ENCODE data around the gene SESN3. TPM values are rescaled to one million over a fixed set of nuclear protein-coding genes. Genes with fewer than 3 reads are reported as not detected.
"Not testable (repeated sequence)": the region's sequence is repeated elsewhere in the genome, so short reads cannot be mapped to it uniquely, and the experiment has no call there.

The SESN3 gene
- total RNA-seq, 2 donors from 2014 or later = 9.9 to 13.3 TPM

- H3K9me3 ChIP-seq = no peaks in the 10 kb centered on the region
- DNase-seq (ENCODE audit: low spot score) = no peak
- no peaks in the 10 kb centered on the region for H3K36me3 ChIP-seq
- peaks cover 0 to 9% of the 10 kb centered on the region in 2 donors for H3K4me1 ChIP-seq
- no peaks in the 10 kb centered on the region for H3K27me3 ChIP-seq
- H3K4me3 ChIP-seq = peak overlapping the region; percentile 82 to 91
- peak overlapping the region; percentile 84 to 87 for H3K27ac ChIP-seq
- TF ChIP-seq CTCF (IDR thresholded peaks at IDR 0.05) = no peak
Observed at GRCh38 chr11:95230810-95231126, 234 bp downstream of the SESN3 start.

- peak; percentile 64 for DNase-seq (ENCODE audit: low spot score)
- Histone ChIP-seq H3K9me3 (no peaks in the 10 kb centered on the region), H3K36me3 (no peaks in the 10 kb centered on the region), H3K4me3 (peak overlapping the region; percentile 82 to 91), H3K4me1 (peaks cover 0 to 9% of the 10 kb centered on the region in 2 donors), H3K27ac (peak overlapping the region; percentile 84 to 87), H3K27me3 (no peaks in the 10 kb centered on the region)
- no peak for TF ChIP-seq CTCF (IDR thresholded peaks at IDR 0.05)
Observed at GRCh38 chr11:95229993-95230809, 801 bp downstream of the SESN3 start.

- H3K27me3 ChIP-seq = no peaks in the 10 kb centered on the region
- peaks cover 0 to 9% of the 10 kb centered on the region in 2 donors for H3K4me1 ChIP-seq
- no peaks in the 10 kb centered on the region for H3K9me3 ChIP-seq
- no peak for DNase-seq (ENCODE audit: low spot score)
- no peak for TF ChIP-seq CTCF (IDR thresholded peaks at IDR 0.05)
- H3K27ac ChIP-seq = peak overlapping the region; percentile 84 to 87
- H3K36me3 ChIP-seq = no peaks in the 10 kb centered on the region
- peak overlapping the region; percentile 82 to 91 for H3K4me3 ChIP-seq
Observed at GRCh38 chr11:95229199-95229992, 1.6 kb downstream of the SESN3 start.

GRCh38 chr11:95228081-95228749, 2.8 kb downstream of the SESN3 start:
- Histone ChIP-seq H3K36me3 (no peaks in the 10 kb centered on the region), H3K9me3 (no peaks in the 10 kb centered on the region), H3K27ac (no peak overlapping the region), H3K27me3 (no peaks in the 10 kb centered on the region), H3K4me1 (peaks cover 0 to 9% of the 10 kb centered on the region in 2 donors), H3K4me3 (peak overlapping the region in 1 of 2 donors; percentile 91)
- no peak for DNase-seq (ENCODE audit: low spot score)
- no peak for TF ChIP-seq CTCF (IDR thresholded peaks at IDR 0.05)

GRCh38 chr11:95227060-95227459, 3.9 kb downstream of the SESN3 start:
- not testable (repeated sequence) for H3K9me3 ChIP-seq; H3K27me3 ChIP-seq; H3K27ac ChIP-seq; DNase-seq (ENCODE audit: low spot score); H3K36me3 ChIP-seq; H3K4me1 ChIP-seq; H3K4me3 ChIP-seq

- H3K27ac ChIP-seq = no peak overlapping the region
- DNase-seq (ENCODE audit: low spot score) = no peak
- H3K4me3 ChIP-seq = no peak overlapping the region
- no peaks in the 10 kb centered on the region for H3K36me3 ChIP-seq
- H3K4me1 ChIP-seq = no peaks in the 10 kb centered on the region
- H3K9me3 ChIP-seq = no peaks in the 10 kb centered on the region
- H3K27me3 ChIP-seq = no peaks in the 10 kb centered on the region
- TF ChIP-seq CTCF (IDR thresholded peaks at IDR 0.05) = no peak
Observed at GRCh38 chr11:95222817-95223216, 8.2 kb downstream of the SESN3 start.
